ENCODE results near the gene FUT8. TPM values are rescaled to one million over a fixed set of nuclear protein-coding genes. Genes with fewer than 3 reads are reported as not detected.

FUT8 gene
- total RNA-seq, 1 donor from 2014 or later: 56.6 TPM

- no peak for TF ChIP-seq CTCF (IDR thresholded peaks at IDR 0.05; ENCODE audit: partially characterized antibody, unreplicated experiment)
Measured at GRCh38 chr14:65637780-65638179, 225.2 kb downstream of the FUT8 start.

GRCh38 chr14:65639216-65639615, 226.7 kb downstream of the FUT8 start:
- peaks cover 9% of the 10 kb centered on the region for H3K36me3 Mint-ChIP-seq (ENCODE audit: unreplicated experiment)
- peaks cover 1% of the 10 kb centered on the region for H3K27me3 Mint-ChIP-seq (ENCODE audit: unreplicated experiment)
- peaks cover 7% of the 10 kb centered on the region for H3K9me3 Mint-ChIP-seq (ENCODE audit: unreplicated experiment)
- H3K27ac Mint-ChIP-seq (ENCODE audit: unreplicated experiment): no peak overlapping the region
- H3K4me3 Mint-ChIP-seq (ENCODE audit: unreplicated experiment): no peak overlapping the region
- no peak for TF ChIP-seq CTCF (IDR thresholded peaks at IDR 0.05; ENCODE audit: partially characterized antibody, unreplicated experiment)
- DNase-seq: no peak
- no peaks in the 10 kb centered on the region for H3K4me1 Mint-ChIP-seq (ENCODE audit: low read depth, unreplicated experiment)

More at GRCh38 chr14:65637780-65638179, 225.2 kb downstream of the FUT8 start:
- Mint-ChIP-seq H3K9me3 (ENCODE audit: unreplicated experiment) (peaks cover 7% of the 10 kb centered on the region), H3K27ac (ENCODE audit: unreplicated experiment) (no peak overlapping the region), H3K4me3 (ENCODE audit: unreplicated experiment) (no peak overlapping the region), H3K27me3 (ENCODE audit: unreplicated experiment) (peaks cover 1% of the 10 kb centered on the region), H3K4me1 (ENCODE audit: low read depth, unreplicated experiment) (no peaks in the 10 kb centered on the region), H3K36me3 (ENCODE audit: unreplicated experiment) (peaks cover 9% of the 10 kb centered on the region)
- DNase-seq: no peak

GRCh38 chr14:65650826-65651225, 238.3 kb downstream of the FUT8 start:
- TF ChIP-seq CTCF (IDR thresholded peaks at IDR 0.05; ENCODE audit: partially characterized antibody, unreplicated experiment): no peak
- H3K36me3 Mint-ChIP-seq (ENCODE audit: unreplicated experiment): peaks cover 5% of the 10 kb centered on the region
- H3K27ac Mint-ChIP-seq (ENCODE audit: unreplicated experiment): no peak overlapping the region
- peaks cover 3% of the 10 kb centered on the region for H3K27me3 Mint-ChIP-seq (ENCODE audit: unreplicated experiment)
- peak; percentile 42 for DNase-seq
- no peaks in the 10 kb centered on the region for H3K9me3 Mint-ChIP-seq (ENCODE audit: unreplicated experiment)
- no peak overlapping the region for H3K4me3 Mint-ChIP-seq (ENCODE audit: unreplicated experiment)
- peaks cover 4% of the 10 kb centered on the region for H3K4me1 Mint-ChIP-seq (ENCODE audit: low read depth, unreplicated experiment)

- Mint-ChIP-seq H3K27ac (ENCODE audit: unreplicated experiment) (no peak overlapping the region), H3K36me3 (ENCODE audit: unreplicated experiment) (peaks cover 9% of the 10 kb centered on the region), H3K9me3 (ENCODE audit: unreplicated experiment) (no peaks in the 10 kb centered on the region), H3K4me3 (ENCODE audit: unreplicated experiment) (no peak overlapping the region), H3K4me1 (ENCODE audit: low read depth, unreplicated experiment) (no peaks in the 10 kb centered on the region), H3K27me3 (ENCODE audit: unreplicated experiment) (no peaks in the 10 kb centered on the region)
- DNase-seq: no peak
- no peak for TF ChIP-seq CTCF (IDR thresholded peaks at IDR 0.05; ENCODE audit: partially characterized antibody, unreplicated experiment)
Measured at GRCh38 chr14:65656554-65656953, 244.0 kb downstream of the FUT8 start.

GRCh38 chr14:65658202-65658601, 245.7 kb downstream of the FUT8 start:
- Mint-ChIP-seq H3K27me3 (ENCODE audit: unreplicated experiment) (no peaks in the 10 kb centered on the region), H3K9me3 (ENCODE audit: unreplicated experiment) (no peaks in the 10 kb centered on the region), H3K4me1 (ENCODE audit: low read depth, unreplicated experiment) (no peaks in the 10 kb centered on the region), H3K4me3 (ENCODE audit: unreplicated experiment) (no peak overlapping the region), H3K36me3 (ENCODE audit: unreplicated experiment) (peaks cover 4% of the 10 kb centered on the region), H3K27ac (ENCODE audit: unreplicated experiment) (no peak overlapping the region)
- no peak for DNase-seq
- TF ChIP-seq CTCF (IDR thresholded peaks at IDR 0.05; ENCODE audit: partially characterized antibody, unreplicated experiment): no peak

Data from glutamatergic neuron (in vitro differentiated cells).